Neuronal stem cell (in vitro differentiated cells): Measurements from ENCODE around the gene DRAP1.

Experiments
- DNase-seq: peaks from one replicate; pipeline ENCODE4 v3.0.0-alpha.2; 2013; ENCODE audit warnings: low spot score
- H2AFZ ChIP-seq: one replicate; pipeline ENCODE4 v1.6.1; 2013; ENCODE audit warnings: mild to moderate bottlenecking, low read length, inconsistent platforms
- H2AK5ac ChIP-seq: 2 replicates; pipeline ENCODE4 v1.6.1; 2013; ENCODE audit warnings: low read depth, mild to moderate bottlenecking, inconsistent platforms, low read length, moderate library complexity, mixed read lengths
- H2BK120ac ChIP-seq: 2 replicates; pipeline ENCODE4 v1.6.1; 2013; ENCODE audit warnings: low read depth, mild to moderate bottlenecking, inconsistent platforms, low read length, moderate library complexity, mixed read lengths
- H2BK12ac ChIP-seq: one replicate; pipeline ENCODE4 v1.6.1; 2013; ENCODE audit warnings: low read length, inconsistent platforms
- H2BK15ac ChIP-seq: 2 replicates; pipeline ENCODE4 v1.6.1; 2013; ENCODE audit warnings: mild to moderate bottlenecking, low read length, inconsistent platforms, mixed read lengths
- H2BK5ac ChIP-seq: one replicate; pipeline ENCODE4 v1.6.1; 2013; ENCODE audit warnings: inconsistent platforms, mild to moderate bottlenecking, low read length, moderate library complexity
- H3K14ac ChIP-seq: one replicate; pipeline ENCODE4 v1.6.1; 2013; ENCODE audit warnings: low read length, inconsistent platforms
- H3K18ac ChIP-seq: 2 replicates; pipeline ENCODE4 v1.6.1; 2013; ENCODE audit warnings: low read length, inconsistent platforms
- H3K23ac ChIP-seq: 2 replicates; pipeline ENCODE4 v1.6.1; 2013; ENCODE audit warnings: low read depth, mild to moderate bottlenecking, mixed read lengths, low read length, inconsistent platforms; ENCODE audit not compliant: poor library complexity
- H3K27ac ChIP-seq: replicated peaks from 3 replicates; pipeline ENCODE4 v1.5.1; 2013; ENCODE audit warnings: low read length, inconsistent platforms
- H3K27me3 ChIP-seq, 3 experiments: 2 replicates each; pipeline ENCODE4 v1.6.1; 2013; ENCODE audit warnings: low read length in 3 of 3, mild to moderate bottlenecking in 2 of 3, inconsistent platforms in 1 of 3, low read depth in 1 of 3, mixed read lengths in 1 of 3, moderate library complexity in 1 of 3; ENCODE audit not compliant: control insufficient read depth in 3 of 3, insufficient read depth in 3 of 3
- H3K36me3 ChIP-seq, 2 donors: replicated peaks in 1 of 2; 2 replicates each; pipeline ENCODE4 v1.6.1; 2013; ENCODE audit warnings: low read length in 2 of 2; ENCODE audit not compliant: control insufficient read depth in 2 of 2, insufficient read depth in 2 of 2
- H3K4ac ChIP-seq: 2 replicates; pipeline ENCODE4 v1.6.1; 2013; ENCODE audit warnings: inconsistent platforms, mild to moderate bottlenecking, low read length, moderate library complexity
- H3K4me1 ChIP-seq, 2 donors: 1 replicate in 1 of 2; 2 replicates in 1 of 2; pipeline ENCODE4 v1.6.1; 2013; ENCODE audit warnings: low read length in 2 of 2, low read depth in 1 of 2; ENCODE audit not compliant: control insufficient read depth in 2 of 2, insufficient read depth in 1 of 2
- H3K4me2 ChIP-seq: one replicate; pipeline ENCODE4 v1.6.1; 2013; ENCODE audit warnings: mild to moderate bottlenecking, low read length, inconsistent platforms; ENCODE audit not compliant: insufficient read depth, poor library complexity, severe bottlenecking
- H3K4me3 ChIP-seq, 2 donors: 2 replicates each; pipeline ENCODE4 v1.5.1; 2013; ENCODE audit warnings: low read length in 2 of 2, mild to moderate bottlenecking in 2 of 2, inconsistent platforms in 1 of 2, moderate library complexity in 1 of 2
- H3K79me1 ChIP-seq: one replicate; pipeline ENCODE4 v1.6.1; 2013; ENCODE audit warnings: low read depth, mild to moderate bottlenecking, inconsistent platforms, low read length, moderate library complexity
- H3K9ac ChIP-seq: one replicate; pipeline ENCODE4 v1.6.1; 2013; ENCODE audit warnings: mild to moderate bottlenecking, low read depth, low read length, inconsistent platforms; ENCODE audit not compliant: poor library complexity
- H3K9me3 ChIP-seq, 2 donors: replicated peaks in 1 of 2; 2 replicates each; pipeline versions ENCODE3 to v1.6.1; 2013; ENCODE audit warnings: low read length in 2 of 2, mild to moderate bottlenecking in 2 of 2, inconsistent platforms in 1 of 2, low read depth in 1 of 2, mixed read lengths in 1 of 2, moderate library complexity in 1 of 2; ENCODE audit not compliant: control insufficient read depth in 2 of 2, insufficient read depth in 1 of 2
- H4K8ac ChIP-seq: one replicate; pipeline ENCODE4 v1.6.1; 2013; ENCODE audit warnings: low read depth, mild to moderate bottlenecking, inconsistent platforms, low read length, moderate library complexity
- H4K91ac ChIP-seq: one replicate; pipeline ENCODE4 v1.6.1; 2013; ENCODE audit warnings: low read length, low read depth, mild to moderate bottlenecking, inconsistent platforms; ENCODE audit not compliant: poor library complexity
- WGBS, 2 donors: extraction: QIAGEN DNeasy Blood & Tissue Kit; methylation state at CpG; one replicate each; pipeline ENCODE4 v1.1.7; 2013; ENCODE audit warnings: missing lambda C conversion rate in 2 of 2, mixed read lengths in 1 of 2; ENCODE audit not compliant: insufficient read length in 2 of 2, insufficient replicate concordance in 1 of 2; ENCODE audit errors: extremely low coverage in 2 of 2; 5-methylcytosine and 5-hydroxymethylcytosine counted together

DRAP1 gene

DNA sequence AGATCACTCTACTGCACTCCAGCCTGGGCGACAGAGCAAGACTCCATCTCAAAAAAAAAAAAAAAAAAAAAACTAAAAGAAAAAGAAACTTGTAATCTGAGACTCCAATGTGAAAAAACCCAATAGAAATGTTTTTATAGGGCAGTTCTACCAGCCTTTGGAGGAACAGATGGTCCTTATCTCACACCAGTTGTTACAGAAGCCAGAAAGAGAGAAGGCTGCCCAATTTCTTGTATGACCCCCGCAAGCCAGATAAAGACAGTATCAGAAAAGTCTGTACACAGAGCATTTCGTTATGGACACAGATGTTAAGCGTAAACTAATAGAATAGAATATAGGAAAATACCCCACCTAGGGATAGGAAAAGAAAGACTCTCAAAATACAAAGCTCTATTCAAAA lies 14.8 kb downstream of the DRAP1 start:
- Histone ChIP-seq H3K18ac (no peak overlapping the region), H3K4me1 (peaks cover 0 to 11% of the 10 kb centered on the region in 2 donors), H3K27ac (no peak overlapping the region), H2AK5ac (no peak overlapping the region), H2BK5ac (no peak overlapping the region), H3K4ac (no peak overlapping the region), H3K9me3 (no peaks in the 10 kb centered on the region), H3K79me1 (no peaks in the 10 kb centered on the region), H2BK120ac (no peak overlapping the region), H2AFZ (no peak overlapping the region), H2BK12ac (no peak overlapping the region), H3K9ac (no peak overlapping the region), H3K4me3 (no peak overlapping the region), H3K14ac (no peak overlapping the region), H4K8ac (no peak overlapping the region), H3K27me3 (no peaks in the 10 kb centered on the region), H4K91ac (no peak overlapping the region), H3K23ac (no peak overlapping the region), H3K4me2 (no peak overlapping the region), H3K36me3 (no peaks in the 10 kb centered on the region), H2BK15ac (no peak overlapping the region)
- WGBS, 2 donors, result no CpG with 5 or more reads among the region's 4 CpGs
- no peak for DNase-seq

DNA sequence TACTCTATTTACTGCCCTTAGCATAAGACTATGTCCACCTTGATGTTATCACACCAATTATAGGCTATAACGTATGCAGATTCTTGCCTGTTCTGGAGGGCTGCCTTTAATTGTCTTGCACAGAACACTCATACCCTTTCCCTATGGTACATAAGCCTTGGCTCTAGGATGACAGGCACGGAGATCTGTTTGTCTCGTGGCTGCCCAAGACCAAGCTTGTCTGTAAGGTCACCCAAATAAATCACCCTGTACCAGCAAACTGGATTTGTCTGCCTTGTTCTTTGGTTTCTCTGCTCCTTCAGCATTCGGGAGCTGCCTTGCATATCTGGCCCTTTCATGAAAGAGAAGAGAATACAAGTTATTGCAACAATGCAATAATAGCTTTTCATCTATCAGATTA lies 18.5 kb downstream of the DRAP1 start:
- Histone ChIP-seq H3K9ac (peak overlapping the region; percentile 21), H3K27ac (no peak overlapping the region), H3K4ac (no peak overlapping the region), H3K36me3 (no peaks in the 10 kb centered on the region), H3K14ac (no peak overlapping the region), H3K4me3 (no peak overlapping the region), H2BK15ac (no peak overlapping the region), H3K18ac (no peak overlapping the region), H3K79me1 (no peaks in the 10 kb centered on the region), H4K8ac (no peak overlapping the region), H2BK5ac (no peak overlapping the region), H2AK5ac (no peak overlapping the region), H3K23ac (no peak overlapping the region), H3K9me3 (no peaks in the 10 kb centered on the region), H2BK120ac (no peak overlapping the region), H2AFZ (peak overlapping the region; percentile 25), H2BK12ac (no peak overlapping the region), H3K27me3 (no peaks in the 10 kb centered on the region), H3K4me1 (peaks cover 0 to 4% of the 10 kb centered on the region in 2 donors), H4K91ac (no peak overlapping the region), H3K4me2 (no peak overlapping the region)
- WGBS, 2 donors, result no CpG with 5 or more reads among the region's 4 CpGs
- DNase-seq, result no peak

GRCh38 chr11:65941720-65942310 lies 22.6 kb downstream of the DRAP1 start:
- no peak overlapping the region for H3K4me2 ChIP-seq
- H3K27me3 ChIP-seq, result no peaks in the 10 kb centered on the region
- no peak overlapping the region for H4K8ac ChIP-seq
- no peaks in the 10 kb centered on the region for H3K36me3 ChIP-seq
- no CpG with 5 or more reads among the region's 9 CpGs for WGBS, 2 donors
- H3K18ac ChIP-seq, result no peak overlapping the region
- H2BK12ac ChIP-seq, result no peak overlapping the region
- peaks cover 16 to 23% of the 10 kb centered on the region in 2 donors for H3K4me1 ChIP-seq
- no peak for DNase-seq
- no peak overlapping the region for H3K27ac ChIP-seq
- H2BK120ac ChIP-seq, result no peak overlapping the region
- H3K14ac ChIP-seq, result no peak overlapping the region
- no peak overlapping the region for H4K91ac ChIP-seq
- H3K23ac ChIP-seq, result no peak overlapping the region
- no peak overlapping the region for H3K4ac ChIP-seq
- H3K9ac ChIP-seq, result no peak overlapping the region
- H2AFZ ChIP-seq, result peak overlapping the region; percentile 58
- H3K4me3 ChIP-seq, result no peak overlapping the region
- no peak overlapping the region for H2BK5ac ChIP-seq
- no peaks in the 10 kb centered on the region for H3K9me3 ChIP-seq
- H2AK5ac ChIP-seq, result no peak overlapping the region
- H3K79me1 ChIP-seq, result no peaks in the 10 kb centered on the region
- no peak overlapping the region for H2BK15ac ChIP-seq

DNA sequence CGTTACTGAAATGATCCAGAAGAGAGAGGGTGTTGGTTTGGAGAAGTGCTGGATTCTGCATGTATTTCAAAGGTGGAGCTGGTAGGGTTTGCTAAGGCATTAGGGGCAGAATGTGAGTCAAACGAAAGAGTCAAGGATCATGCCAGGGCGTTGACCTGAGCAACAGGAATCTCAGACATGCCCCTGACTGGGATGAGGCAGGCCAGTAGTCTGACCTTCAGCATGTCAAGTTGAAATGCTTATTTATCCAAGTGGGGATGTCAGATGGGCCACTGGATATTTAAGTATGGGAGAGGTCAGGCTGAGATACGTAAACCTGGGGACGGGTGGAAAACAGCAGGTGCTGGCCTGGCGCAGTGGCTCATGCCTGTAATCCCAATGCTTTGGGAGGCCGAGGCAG lies 23.3 kb downstream of the DRAP1 start:
- H3K14ac ChIP-seq, result no peak overlapping the region
- H4K8ac ChIP-seq, result peak overlapping the region; percentile 52
- H3K36me3 ChIP-seq, result no peaks in the 10 kb centered on the region
- H3K27ac ChIP-seq, result no peak overlapping the region
- H2AFZ ChIP-seq, result no peak overlapping the region
- H2AK5ac ChIP-seq, result no peak overlapping the region
- no CpG with 5 or more reads among the region's 7 CpGs for WGBS, 2 donors
- no peak overlapping the region for H3K23ac ChIP-seq
- H3K79me1 ChIP-seq, result no peaks in the 10 kb centered on the region
- H3K4me3 ChIP-seq, result no peak overlapping the region
- no peak overlapping the region for H3K4me2 ChIP-seq
- H2BK12ac ChIP-seq, result no peak overlapping the region
- peaks cover 18 to 22% of the 10 kb centered on the region in 2 donors for H3K4me1 ChIP-seq
- no peak overlapping the region for H2BK5ac ChIP-seq
- no peak for DNase-seq
- no peak overlapping the region for H2BK120ac ChIP-seq
- H3K9ac ChIP-seq, result no peak overlapping the region
- H3K27me3 ChIP-seq, result no peaks in the 10 kb centered on the region
- H3K9me3 ChIP-seq, result no peaks in the 10 kb centered on the region
- no peak overlapping the region for H3K4ac ChIP-seq
- H4K91ac ChIP-seq, result no peak overlapping the region
- H3K18ac ChIP-seq, result no peak overlapping the region
- H2BK15ac ChIP-seq, result no peak overlapping the region
